Right renal cortex interstitium (tissue), 3 donors: ENCODE data around the gene UTP15. TPM values are rescaled to one million over a fixed set of nuclear protein-coding genes. Genes with fewer than 3 reads are reported as not detected.

Source experiments
- DNase-seq, 3 donors: peaks; one replicate each; pipeline ENCODE4 v3.0.0-alpha.2; 2013; ENCODE audit warnings: low read depth in 3 of 3, low spot score in 2 of 3
- polyA plus RNA-seq, 3 donors: library from polyadenylated mRNA; unstranded; fragments of 120-200 nt; gene quantifications; one replicate each; pipeline ENCODE4 v1.2.1, GENCODE V29; 2013; ENCODE audit not compliant: insufficient read length in 3 of 3

Gene UTP15, protein sequence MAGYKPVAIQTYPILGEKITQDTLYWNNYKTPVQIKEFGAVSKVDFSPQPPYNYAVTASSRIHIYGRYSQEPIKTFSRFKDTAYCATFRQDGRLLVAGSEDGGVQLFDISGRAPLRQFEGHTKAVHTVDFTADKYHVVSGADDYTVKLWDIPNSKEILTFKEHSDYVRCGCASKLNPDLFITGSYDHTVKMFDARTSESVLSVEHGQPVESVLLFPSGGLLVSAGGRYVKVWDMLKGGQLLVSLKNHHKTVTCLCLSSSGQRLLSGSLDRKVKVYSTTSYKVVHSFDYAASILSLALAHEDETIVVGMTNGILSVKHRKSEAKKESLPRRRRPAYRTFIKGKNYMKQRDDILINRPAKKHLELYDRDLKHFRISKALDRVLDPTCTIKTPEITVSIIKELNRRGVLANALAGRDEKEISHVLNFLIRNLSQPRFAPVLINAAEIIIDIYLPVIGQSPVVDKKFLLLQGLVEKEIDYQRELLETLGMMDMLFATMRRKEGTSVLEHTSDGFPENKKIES
- polyA plus RNA-seq: 10 to 100 TPM; 15.5 to 18.2 (median 16.3) TPM

DNA sequence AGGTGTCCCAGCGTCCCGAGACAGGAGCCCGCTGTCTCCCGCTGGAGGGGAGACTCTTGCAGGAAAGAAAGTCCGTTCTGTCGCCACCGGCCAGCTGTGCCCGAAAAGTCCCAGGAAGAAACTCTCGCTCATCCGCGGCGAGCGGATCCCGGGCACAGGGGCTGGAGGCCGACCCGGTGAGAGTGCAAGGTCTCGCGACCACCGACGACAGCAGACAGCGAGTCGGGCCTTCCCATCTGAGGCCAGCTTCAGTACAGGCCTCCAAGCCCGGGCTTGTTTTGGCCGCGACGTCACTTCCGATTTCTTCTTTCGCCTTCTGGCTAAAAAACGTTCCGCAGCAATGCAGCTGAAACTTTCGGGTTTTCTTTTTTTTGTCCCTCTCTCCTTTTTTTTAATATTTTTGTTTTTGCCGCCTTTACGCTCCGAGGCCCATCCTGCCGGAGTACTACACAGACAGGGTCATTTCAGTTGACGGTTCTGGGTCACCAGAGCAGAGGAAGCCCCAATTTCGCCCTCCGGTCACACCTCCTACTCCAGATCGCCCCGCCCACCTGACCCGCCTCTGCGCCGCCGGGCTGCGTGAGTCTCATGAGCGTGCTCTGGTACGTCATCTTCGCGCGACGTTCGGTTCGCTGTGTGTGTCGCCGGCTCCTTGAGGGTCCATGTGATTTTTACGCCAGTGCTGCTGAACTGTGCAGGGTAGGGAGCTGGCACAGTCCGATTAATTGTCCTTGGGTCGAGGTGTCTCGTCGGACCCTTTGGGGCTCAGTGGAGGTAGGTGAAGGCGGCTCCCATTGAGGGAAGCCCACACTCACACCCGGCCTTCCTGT lies at the start of gene UTP15, which contains the start of gene ANKRA2:
TSS of gene UTP15 (plus strand) at position 605 of the 830 bp plus-strand sequence. CDS start 1,602 bp downstream, outside the sequence.
TSS of gene ANKRA2 (minus strand) at position 501 of the 830 bp plus-strand sequence. CDS start 2,758 bp downstream, outside the sequence.
- DNase-seq: peak; percentile 97 to 99 (median 98)

DNA sequence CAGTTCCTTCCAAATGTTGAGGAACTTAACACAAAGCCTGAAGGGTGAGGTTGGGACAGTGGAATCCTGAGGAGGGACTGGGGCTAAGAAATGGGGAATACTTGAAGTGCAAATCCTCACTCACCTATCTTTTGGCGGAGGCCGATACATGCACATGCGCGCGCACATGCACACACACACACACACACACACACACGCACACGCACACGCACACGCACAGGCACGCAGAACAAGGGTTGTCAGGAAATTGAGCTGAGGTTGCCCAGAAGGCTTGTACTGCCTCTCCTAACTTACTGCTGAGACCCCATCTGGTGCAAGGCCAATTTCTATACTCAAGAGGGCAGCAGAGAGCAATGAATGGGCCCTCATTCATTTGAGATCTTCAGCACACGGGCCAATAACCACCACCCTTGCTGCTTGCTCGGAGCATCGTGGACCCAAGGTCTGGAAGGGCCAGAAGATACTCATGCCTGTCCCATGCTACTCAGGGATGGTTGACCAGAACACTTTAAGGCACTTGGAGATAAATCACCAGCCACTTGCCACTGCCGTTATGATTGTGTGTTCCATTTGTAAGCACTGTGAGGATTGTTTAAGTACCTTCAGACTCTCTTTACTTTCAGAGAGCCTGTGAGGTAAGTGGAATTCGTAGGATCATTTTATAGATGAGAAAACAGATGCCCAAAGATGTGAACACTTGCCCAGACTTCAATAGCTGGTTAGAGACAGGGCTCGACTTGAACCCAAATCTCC lies 45.8 kb upstream of the UTP15 start:
- peak in 2 of 3 donors; percentile 70 to 74 for DNase-seq

DNA sequence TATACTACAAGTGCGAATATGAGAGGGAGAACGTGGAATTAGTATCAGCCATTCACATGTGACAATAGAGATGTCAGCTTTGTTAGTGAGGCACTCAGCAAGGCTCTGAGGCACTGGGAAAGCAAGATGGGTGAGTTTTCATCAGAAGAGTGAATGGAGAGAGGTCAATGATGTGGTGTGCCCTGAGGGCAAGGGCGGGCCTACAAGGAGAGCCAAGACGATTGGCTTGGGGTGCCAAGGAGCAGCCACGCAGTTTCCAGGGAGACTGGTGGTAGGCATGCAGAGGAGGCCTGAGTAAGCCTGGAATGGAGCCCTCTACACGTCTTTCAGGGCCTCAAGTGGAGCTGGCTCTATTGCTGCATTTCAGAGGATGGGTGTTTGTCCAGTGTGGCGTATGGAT lies 42.6 kb upstream of the UTP15 start:
- DNase-seq: no peak

DNA sequence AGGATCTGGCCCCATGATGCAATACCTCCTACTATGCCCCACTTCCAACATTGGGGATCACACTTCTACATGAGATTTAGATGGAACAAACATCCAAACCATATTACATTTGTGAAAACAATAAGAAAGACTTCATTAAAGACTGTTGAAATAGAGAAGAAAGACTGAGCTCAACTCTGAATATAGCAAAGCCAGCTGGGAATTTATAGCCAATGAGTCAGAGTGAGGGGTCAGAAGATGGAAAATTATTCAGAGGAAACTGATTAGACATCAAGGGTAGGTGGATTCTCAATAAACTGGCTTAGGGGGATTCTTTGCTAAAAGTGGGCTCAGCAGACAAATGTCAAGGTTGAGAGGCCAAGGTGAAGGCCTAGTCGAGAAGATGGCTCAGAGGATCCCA lies 41.7 kb upstream of the UTP15 start:
- DNase-seq: no peak

DNA sequence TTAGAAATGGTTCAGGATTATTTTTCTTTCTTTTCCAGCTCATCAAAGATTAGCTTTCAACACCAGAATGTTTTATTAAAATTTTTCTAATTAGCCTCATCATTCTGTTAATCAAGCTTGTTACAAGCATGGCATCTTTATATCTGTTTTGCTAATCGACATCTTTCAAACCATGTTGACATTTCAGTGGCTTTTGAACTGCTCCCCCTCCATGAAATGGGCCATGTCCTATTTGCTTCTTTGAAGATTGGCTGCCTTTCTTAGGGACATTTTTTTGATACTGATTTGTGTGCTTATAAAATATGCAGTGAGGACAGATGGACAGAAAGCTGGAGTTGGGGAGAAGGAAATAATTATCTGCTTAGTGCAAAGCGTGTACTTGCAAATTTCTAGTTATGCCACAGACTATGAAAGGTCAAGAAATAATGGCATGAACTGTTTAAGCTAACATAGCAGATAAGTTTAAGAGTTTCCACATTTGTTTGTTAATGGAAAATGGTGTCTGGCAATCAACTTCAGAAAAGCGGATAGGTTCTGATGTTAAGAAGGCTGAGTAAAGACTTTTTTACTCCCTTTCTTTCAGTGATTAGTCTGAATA lies 39.8 kb upstream of the UTP15 start:
- no peak for DNase-seq

DNA sequence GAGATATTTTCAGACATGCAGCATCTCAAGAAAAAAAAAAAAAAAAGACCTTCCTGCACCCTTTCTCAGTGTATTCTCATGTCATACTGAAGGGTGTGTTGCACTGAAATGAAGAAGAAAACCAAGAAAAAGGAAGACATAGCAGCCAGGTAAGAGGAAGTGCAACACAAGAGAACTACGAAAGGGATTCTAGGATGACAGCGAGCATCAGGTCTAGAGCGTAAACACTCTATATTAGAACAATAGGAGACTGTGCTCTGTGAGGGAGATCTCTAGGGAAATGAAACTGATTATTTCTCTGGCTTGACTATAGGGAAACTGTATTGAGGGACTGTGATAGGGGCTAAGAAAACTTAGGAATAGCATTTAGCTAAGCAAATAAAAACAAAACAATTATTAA lies 37.3 kb upstream of the UTP15 start:
- DNase-seq: no peak

DNA sequence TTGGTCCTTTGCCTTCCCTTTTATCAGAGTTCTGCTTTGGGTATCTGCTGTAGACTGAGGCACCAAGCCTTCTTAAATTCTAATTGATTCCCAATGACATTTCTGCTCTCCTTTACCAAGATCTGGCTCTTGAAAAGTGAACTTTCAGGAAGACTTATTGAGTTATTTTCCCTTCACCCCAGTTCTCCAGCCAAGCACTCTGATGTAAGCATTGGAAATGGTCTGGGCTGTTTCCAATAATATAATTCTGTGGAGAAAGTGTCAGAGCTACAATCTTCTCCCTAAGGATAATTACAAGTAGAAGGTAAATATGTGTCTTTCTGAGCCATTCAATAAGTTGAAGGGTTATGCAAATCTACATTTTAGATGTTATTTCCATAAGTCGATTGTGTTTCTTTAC lies 36.5 kb upstream of the UTP15 start:
- no peak for DNase-seq

DNA sequence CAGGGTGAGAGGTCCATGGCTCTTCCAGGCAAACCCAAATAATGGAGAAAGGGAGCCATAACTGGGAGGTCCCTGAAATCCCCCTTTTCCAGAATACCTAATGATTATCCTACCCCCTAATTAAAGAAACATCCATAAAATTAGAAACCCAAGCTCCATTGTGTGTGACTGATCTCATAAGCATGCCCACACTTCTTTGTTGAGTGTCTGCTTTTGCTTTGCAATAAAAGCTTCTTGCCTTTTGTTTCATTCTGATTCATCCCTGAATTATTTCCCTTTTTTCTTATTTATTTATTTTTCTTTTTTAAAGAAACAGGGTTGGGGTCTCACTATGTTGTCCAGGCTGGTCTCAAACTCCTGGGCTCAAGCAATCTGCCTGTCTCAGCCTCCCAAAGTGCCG lies 34.2 kb upstream of the UTP15 start:
- DNase-seq: no peak

DNA sequence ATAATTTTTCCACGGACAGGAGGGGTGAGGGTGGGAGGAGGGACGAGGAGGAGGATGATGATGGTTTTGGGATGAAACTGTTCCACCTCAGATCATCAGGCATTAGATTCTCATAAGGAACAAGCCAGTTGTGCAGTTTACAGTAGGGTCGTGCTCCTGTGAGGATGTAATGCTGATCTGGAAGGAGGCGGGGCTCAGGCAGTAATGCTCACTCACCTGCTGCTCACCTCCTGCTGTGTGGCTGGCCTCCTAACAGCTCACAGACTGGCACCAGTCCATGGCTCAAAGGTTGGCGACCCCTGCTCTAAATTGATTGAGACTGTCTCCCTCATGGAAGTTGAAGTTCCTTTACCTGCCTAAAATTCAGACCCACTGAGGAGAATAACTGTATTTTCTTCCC lies 33.3 kb upstream of the UTP15 start:
- no peak for DNase-seq

DNA sequence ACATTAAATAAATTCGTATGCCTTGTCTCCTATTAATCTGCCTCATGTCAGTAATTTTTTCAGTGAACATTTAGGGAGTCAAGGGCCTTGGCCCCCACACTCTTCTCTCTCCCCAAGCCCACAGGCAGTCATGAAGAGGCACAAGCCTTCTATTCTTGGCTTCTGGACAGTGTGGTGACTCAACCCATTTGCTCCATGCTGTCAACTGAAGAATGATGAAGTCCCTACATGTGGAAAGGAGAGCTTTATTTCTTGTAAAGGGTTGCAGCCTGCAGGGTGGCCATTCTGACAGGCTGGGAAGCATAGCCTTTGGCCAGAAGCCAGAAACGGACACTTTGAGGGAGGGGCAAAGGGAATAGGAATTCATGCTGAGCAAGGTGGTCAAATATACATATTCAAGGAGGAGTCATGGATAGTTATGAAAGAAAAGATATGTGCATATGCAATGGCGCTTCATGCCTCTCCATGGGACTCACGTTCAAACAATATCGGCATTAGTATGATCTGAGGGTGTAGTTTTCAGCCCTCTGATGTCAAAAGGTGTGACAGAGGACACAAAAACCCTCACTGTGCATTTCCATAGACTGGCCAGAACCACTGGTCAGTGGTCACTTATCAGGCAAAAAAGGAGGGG lies 31.4 kb upstream of the UTP15 start:
- DNase-seq: no peak

DNA sequence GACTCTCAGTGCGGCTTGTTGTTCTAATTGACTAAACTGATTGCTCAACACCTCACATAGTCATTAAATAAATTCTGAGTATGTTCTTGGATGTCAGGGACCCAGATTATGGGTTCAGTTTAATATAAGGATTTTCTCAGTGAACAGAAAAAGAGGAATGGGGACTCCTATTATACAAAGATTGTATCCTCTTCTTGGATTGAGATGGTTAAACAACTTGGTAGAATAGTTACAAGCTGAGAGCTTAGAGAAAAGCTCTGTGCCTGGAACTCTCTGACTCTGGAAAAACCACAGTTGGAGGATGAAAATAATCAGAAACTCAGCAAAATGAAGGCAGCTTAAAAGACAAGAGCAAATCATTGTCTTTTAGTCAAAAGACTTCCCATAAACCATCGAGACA lies 30.6 kb upstream of the UTP15 start:
- no peak for DNase-seq

DNA sequence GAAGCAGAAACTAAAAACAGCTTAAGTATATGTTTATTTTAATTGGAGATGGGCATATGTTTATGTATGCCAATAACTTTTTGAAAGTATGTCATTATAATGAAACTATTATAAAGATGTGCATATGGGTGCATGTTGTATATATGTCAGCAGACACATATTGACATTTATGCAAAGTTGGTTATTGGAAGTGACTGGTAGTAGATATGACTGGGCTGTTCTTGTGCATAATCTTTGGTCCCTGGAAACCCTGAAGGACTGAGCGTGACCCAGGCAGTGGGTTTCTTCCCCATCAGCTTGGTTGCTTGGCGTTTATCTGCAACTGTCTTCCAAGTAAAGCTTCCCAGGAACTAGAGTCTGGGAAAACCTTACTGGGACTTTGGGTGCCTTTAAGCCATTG lies 25.8 kb upstream of the UTP15 start:
- DNase-seq: no peak

DNA sequence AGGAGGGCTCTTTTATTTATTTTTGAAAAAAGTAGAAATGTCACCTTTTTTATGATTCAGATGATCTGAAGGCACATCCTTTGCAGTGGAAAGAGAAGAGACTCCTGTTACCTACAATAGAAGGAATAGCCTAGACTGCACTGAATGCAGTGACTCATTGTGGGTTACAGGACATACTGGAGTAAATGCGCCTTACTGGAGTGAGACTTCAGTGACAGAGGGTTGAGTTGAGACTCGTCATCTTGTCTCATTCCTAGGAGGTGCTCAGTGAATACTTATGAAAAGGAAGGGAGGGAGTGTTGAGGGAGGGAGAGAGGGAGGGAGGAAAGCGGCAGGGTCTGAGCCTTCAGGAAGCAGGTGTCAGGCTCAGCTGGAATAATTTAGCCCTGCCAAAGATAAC lies 25.4 kb upstream of the UTP15 start:
- DNase-seq: no peak

DNA sequence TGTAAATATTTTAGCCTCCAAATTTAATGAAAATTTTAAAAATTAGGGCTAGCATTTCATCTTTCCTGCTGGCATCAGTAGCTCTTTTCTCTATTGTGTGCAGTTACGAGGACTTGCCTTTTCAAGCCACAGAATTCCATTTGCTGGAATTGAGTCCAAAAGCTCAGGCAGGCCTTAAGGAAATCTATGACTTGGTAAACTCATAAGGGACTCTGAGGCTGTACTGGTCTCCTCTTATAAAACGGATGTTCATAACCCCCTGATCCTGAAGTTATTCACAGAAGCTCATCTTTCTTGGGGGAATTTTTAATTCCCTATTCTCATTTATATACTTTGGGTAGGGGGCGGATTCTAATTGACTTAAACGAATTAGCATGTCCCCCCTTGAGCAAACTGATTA lies 23.5 kb upstream of the UTP15 start:
- no peak for DNase-seq

DNA sequence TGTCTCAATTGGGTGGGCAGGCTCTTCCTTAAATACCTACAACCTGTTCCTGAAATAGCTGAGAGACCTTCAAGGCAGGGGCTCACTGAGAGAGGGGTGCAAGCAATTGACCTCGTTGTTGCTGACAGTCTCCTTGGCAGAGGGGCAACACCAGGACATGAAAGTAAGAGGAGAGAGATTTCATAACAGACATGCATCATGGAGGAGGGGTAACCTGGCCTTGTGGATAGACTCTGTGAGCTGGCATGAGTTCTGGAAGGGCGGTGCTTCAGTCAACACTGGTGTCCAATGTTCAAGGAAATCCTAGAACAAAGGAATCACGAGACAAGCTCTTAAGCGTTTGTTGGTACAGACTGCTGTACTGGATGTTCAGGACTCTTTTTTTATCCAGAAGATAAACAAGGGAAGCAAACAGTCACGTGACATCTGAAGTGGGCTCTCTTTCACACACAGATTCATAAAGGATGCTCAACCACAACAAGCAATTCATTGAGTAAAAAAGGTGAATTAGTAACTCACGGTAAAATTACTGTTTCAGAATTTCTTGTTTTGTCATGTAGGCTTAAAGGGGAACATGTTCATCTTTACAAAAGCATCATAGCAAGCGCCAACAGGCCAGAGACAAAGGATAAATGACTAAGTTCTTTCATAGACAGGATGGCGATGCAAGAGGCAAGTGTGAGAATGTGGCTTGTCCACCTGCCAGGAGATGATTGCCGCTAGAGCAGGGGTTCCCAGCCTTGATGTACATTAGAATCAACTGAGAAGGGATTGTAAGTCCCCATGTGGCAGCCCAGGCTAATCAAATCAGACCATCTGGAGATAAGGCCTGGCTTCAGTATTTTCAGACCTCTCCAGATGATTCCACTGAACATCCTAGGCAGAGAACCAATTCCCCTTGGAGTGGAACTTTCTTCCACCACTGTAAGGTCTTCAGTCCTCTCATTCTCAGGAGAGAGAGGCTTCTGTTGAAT lies 20.8 kb upstream of the UTP15 start:
- no peak for DNase-seq

DNA sequence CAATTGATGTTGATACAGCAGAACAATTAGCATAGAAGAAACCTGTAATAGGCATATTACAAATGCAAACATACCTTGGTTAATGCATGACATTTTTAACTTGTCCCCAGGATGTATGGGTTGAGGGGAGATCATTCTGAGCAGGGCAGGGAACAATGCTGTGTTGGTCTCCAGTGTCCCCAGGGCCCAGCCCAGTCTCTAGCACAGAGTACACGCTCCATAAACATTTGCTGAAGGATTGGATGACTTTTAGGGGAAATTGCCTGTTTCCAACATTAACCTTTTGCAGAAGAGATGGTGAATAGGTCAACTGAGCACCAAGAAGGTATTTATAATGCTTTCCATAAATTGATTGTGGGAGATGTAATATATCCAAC lies 20.2 kb upstream of the UTP15 start:
- DNase-seq: no peak

DNA sequence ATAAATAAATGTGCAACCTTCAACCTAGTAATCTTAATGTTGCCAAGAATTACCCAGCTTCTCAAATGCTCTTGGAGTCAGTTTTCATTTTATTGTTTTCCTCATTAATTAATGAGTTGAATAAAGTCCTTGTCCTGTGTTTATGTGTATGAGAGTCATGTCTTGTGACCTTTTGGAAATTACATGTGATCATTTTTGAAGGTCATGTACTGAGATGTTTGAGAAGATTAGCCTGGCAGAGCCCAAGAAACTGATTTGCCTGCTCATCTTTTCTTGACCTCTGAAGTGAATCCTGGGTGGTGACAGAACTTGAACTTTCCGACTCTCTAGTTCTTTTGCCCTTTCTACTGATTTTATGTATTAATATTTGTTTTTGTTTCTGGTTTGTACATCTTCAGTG lies 15.5 kb upstream of the UTP15 start:
- no peak for DNase-seq

DNA sequence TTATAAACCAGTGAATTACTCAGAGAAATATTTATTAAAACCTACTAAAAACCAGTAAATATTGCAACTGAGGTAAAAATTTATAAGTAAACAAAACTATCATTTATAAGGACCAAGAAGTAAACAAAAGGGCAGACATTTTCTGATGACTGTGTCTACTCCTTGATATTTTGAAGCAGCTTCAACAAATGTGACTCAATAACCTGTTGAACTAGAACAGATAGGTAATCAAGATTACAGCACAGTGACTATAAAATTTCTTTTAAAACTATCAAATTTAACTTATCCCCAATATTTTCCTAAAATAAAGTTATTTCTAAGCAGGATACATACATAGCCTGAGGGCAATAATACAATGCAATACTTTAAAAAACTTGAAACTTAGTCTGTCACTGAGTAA lies 12.9 kb upstream of the UTP15 start:
- no peak for DNase-seq

DNA sequence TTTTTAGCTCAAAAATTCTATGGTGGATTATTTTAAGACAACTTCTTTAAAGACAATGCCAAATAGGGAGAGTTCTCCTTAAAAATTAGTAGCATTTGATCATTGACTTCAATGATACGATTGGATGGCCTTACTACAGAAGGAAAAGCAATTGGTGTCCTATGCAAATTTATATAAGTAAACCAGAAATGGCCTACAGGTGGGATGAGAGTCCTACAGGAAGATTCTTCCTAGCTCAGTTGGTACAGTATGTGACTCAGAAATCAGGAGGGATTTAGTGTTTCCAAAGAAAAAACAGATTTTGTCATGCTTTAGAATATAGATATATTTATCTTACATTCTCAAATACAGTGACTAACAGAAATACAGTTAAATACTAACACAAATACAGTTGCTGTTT lies 6.6 kb upstream of the UTP15 start:
- DNase-seq: no peak
